ENCODE data around the gene PLA2G3.

Gene PLA2G3

DNA sequence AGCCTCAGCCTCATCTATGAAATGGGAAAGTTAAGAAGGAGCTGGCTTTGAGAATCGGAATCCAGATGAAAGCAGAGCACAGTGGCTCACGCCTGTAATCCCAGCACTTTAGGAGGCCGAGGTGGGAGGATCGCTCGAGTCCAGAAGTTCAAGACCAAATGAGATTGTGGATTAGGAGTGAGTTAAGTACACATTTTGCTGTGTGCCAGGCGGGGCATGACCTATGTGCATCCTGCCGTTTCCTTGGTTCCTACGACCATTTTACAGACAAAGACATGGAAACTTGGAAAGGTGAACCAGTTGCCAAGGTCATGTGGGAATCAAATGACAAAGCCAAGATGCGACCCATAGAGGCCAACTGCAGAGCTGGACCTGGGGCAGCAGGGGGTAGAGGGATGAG lies 4.2 kb downstream of the PLA2G3 start:
- H3K27me3 ChIP-seq (ENCODE audit: control insufficient read depth, insufficient read depth, low read length), result no peaks in the 10 kb centered on the region
- H3K36me3 ChIP-seq (ENCODE audit: control insufficient read depth, insufficient read depth, low read length), result peaks cover 51% of the 10 kb centered on the region
- no peak overlapping the region for H3K4me3 ChIP-seq (ENCODE audit: low read depth, low read length)
- no peaks in the 10 kb centered on the region for H3K9me3 ChIP-seq (ENCODE audit: control insufficient read depth, insufficient read depth, low read depth, low read length)
- H3K4me1 ChIP-seq (ENCODE audit: control insufficient read depth, insufficient read depth, low read length), result peaks cover 20% of the 10 kb centered on the region
- H3K27ac ChIP-seq (ENCODE audit: low read depth, low read length), result no peak overlapping the region
- no peak overlapping the region for H3K9ac ChIP-seq (ENCODE audit: low read length)

DNA sequence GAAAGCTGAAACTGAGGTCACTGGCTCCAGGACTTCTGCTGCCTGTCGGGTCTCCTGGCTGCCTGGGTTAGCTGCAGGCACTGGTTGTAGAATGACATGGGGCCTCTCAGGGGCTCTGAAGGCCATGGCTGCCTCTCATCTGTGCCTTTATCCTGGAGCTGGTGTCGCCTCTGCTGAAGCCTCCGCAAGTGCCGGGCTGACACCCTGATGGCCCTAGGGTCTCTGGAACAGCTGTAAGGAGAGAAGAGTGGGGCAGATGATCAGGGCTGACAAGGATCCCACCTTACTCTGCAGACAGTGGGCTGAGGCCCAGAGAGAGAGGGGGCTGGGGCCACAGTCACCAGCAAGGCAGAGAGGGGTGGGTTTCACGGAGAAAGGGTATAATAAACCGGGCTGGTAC lies 4.6 kb downstream of the PLA2G3 start:
- no peak overlapping the region for H3K27ac ChIP-seq (ENCODE audit: low read depth, low read length)
- peaks cover 17% of the 10 kb centered on the region for H3K4me1 ChIP-seq (ENCODE audit: control insufficient read depth, insufficient read depth, low read length)
- H3K36me3 ChIP-seq (ENCODE audit: control insufficient read depth, insufficient read depth, low read length), result peaks cover 51% of the 10 kb centered on the region
- H3K4me3 ChIP-seq (ENCODE audit: low read depth, low read length), result no peak overlapping the region
- no peaks in the 10 kb centered on the region for H3K9me3 ChIP-seq (ENCODE audit: control insufficient read depth, insufficient read depth, low read depth, low read length)
- no peaks in the 10 kb centered on the region for H3K27me3 ChIP-seq (ENCODE audit: control insufficient read depth, insufficient read depth, low read length)
- no peak overlapping the region for H3K9ac ChIP-seq (ENCODE audit: low read length)

DNA sequence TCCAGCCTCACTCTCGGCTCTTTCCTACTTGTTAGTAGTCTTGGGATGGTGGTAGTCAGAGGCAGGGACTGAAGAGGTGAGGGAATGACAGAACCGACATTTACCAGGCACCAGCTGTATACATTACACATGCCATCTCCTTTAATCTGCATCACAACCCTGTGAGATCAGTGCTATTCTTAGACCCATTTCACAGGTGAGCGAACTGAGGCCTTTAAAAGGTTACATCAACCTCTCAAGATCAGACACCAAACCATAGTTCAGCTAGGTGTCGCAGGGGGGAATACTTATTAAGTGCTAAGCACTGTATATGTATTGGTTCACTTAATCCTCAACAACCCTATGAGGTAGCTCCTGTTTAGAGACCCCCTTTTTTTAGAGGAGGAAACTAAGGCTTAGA lies 5.6 kb downstream of the PLA2G3 start:
- Histone ChIP-seq H3K9ac (ENCODE audit: low read length) (no peak overlapping the region), H3K27me3 (ENCODE audit: control insufficient read depth, insufficient read depth, low read length) (no peaks in the 10 kb centered on the region), H3K4me1 (ENCODE audit: control insufficient read depth, insufficient read depth, low read length) (peaks cover 9% of the 10 kb centered on the region; the same call in 1 of the 2 replicates), H3K4me3 (ENCODE audit: low read depth, low read length) (no peak overlapping the region), H3K36me3 (ENCODE audit: control insufficient read depth, insufficient read depth, low read length) (peaks cover 51% of the 10 kb centered on the region), H3K27ac (ENCODE audit: low read depth, low read length) (no peak overlapping the region), H3K9me3 (ENCODE audit: control insufficient read depth, insufficient read depth, low read depth, low read length) (no peaks in the 10 kb centered on the region)

DNA sequence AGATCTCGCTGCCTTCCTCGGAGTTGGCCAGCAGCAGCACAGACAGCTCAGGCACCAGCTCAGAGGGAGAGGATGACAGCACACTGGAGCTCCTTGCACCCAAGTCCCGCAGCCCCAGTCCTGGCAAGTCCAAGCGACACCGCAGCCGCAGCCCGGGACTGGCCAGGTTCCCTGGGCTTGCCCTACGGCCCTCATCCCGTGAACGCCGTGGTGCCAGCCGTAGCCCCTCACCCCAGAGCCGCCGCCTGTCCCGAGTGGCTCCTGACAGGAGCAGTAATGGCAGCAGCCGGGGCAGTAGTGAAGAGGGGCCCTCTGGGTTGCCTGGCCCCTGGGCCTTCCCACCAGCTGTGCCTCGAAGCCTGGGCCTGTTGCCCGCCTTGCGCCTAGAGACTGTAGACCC lies 6.4 kb downstream of the PLA2G3 start:
- Histone ChIP-seq H3K4me1 (ENCODE audit: control insufficient read depth, insufficient read depth, low read length) (peaks cover 3% of the 10 kb centered on the region; the same call in 1 of the 2 replicates), H3K4me3 (ENCODE audit: low read depth, low read length) (no peak overlapping the region), H3K9ac (ENCODE audit: low read length) (peak overlapping the region; percentile 7), H3K9me3 (ENCODE audit: control insufficient read depth, insufficient read depth, low read depth, low read length) (no peaks in the 10 kb centered on the region), H3K27me3 (ENCODE audit: control insufficient read depth, insufficient read depth, low read length) (no peaks in the 10 kb centered on the region), H3K36me3 (ENCODE audit: control insufficient read depth, insufficient read depth, low read length) (peaks cover 51% of the 10 kb centered on the region), H3K27ac (ENCODE audit: low read depth, low read length) (no peak overlapping the region)

DNA sequence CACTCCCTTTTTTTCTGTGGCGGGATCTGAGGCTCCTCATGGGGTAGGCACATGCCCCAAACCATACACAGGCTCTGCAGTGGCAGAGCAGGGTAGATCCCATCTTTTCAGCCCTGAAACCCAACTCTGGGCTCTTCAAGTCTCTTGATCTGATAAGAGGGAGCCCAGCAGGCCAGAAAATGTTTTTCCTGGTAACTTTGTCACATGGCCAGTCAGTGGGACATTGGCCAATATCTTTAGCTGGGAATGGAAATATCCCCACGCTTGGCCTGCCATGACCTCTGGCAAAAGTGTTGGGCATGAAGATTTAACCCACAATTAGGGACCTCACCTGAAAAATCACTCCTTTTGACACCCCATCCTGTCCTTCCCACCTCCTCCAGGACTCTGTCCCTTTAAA lies 9.4 kb downstream of the PLA2G3 start:
- Histone ChIP-seq H3K4me3 (ENCODE audit: low read depth, low read length) (no peak overlapping the region), H3K9me3 (ENCODE audit: control insufficient read depth, insufficient read depth, low read depth, low read length) (no peaks in the 10 kb centered on the region), H3K36me3 (ENCODE audit: control insufficient read depth, insufficient read depth, low read length) (peaks cover 28% of the 10 kb centered on the region), H3K27me3 (ENCODE audit: control insufficient read depth, insufficient read depth, low read length) (no peaks in the 10 kb centered on the region), H3K4me1 (ENCODE audit: control insufficient read depth, insufficient read depth, low read length) (peaks cover 7% of the 10 kb centered on the region; the same call in 1 of the 2 replicates), H3K27ac (ENCODE audit: low read depth, low read length) (no peak overlapping the region), H3K9ac (ENCODE audit: low read length) (no peak overlapping the region)

DNA sequence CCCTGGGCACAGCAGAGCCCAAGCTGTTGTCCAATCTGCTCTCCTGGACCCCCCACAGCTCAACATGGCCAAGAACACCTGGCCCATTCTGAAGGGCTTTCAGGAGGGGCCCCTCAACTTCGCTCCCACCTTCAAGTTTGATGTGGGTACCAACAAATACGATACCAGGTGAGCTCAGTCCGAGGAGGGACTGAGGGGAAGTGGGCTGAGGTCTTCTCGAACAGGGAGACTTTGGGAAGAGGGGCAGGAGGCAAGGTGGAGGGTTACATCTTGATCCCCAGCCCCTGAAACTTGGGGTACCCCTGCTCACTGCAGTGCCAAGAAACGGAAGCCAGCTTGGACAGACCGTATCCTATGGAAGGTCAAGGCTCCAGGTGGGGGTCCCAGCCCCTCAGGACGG lies 12.2 kb downstream of the PLA2G3 start:
- no peaks in the 10 kb centered on the region for H3K9me3 ChIP-seq (ENCODE audit: control insufficient read depth, insufficient read depth, low read depth, low read length)
- H3K27ac ChIP-seq (ENCODE audit: low read depth, low read length), result no peak overlapping the region
- H3K36me3 ChIP-seq (ENCODE audit: control insufficient read depth, insufficient read depth, low read length), result peaks cover 6% of the 10 kb centered on the region; the same call in 1 of the 2 replicates
- no peaks in the 10 kb centered on the region for H3K27me3 ChIP-seq (ENCODE audit: control insufficient read depth, insufficient read depth, low read length)
- peaks cover 11% of the 10 kb centered on the region for H3K4me1 ChIP-seq (ENCODE audit: control insufficient read depth, insufficient read depth, low read length)
- H3K4me3 ChIP-seq (ENCODE audit: low read depth, low read length), result no peak overlapping the region
- H3K9ac ChIP-seq (ENCODE audit: low read length), result no peak overlapping the region

- no peak overlapping the region for H3K9ac ChIP-seq (ENCODE audit: low read length)
Observed at GRCh38 chr22:31127181-31127772, 13.0 kb downstream of the PLA2G3 start.

DNA sequence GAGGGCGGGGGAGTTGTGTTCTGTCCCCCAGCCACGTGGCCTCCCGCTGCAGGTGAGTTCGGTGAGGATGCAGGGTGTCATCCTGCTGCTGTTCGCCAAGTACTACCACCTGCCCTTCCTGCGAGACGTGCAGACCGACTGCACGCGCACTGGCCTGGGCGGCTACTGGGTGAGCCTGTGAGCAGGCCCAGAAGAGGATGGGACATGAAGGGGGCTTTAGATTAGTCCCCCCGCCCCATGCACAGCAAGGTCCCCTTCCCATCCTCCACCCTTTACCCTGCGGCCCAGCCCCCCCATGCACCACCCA lies 13.5 kb downstream of the PLA2G3 start:
- Histone ChIP-seq H3K9ac (ENCODE audit: low read length) (no peak overlapping the region), H3K36me3 (ENCODE audit: control insufficient read depth, insufficient read depth, low read length) (no peaks in the 10 kb centered on the region), H3K27ac (ENCODE audit: low read depth, low read length) (no peak overlapping the region), H3K27me3 (ENCODE audit: control insufficient read depth, insufficient read depth, low read length) (no peaks in the 10 kb centered on the region), H3K4me3 (ENCODE audit: low read depth, low read length) (no peak overlapping the region), H3K4me1 (ENCODE audit: control insufficient read depth, insufficient read depth, low read length) (peaks cover 21% of the 10 kb centered on the region), H3K9me3 (ENCODE audit: control insufficient read depth, insufficient read depth, low read depth, low read length) (no peaks in the 10 kb centered on the region)

More at GRCh38 chr22:31127181-31127772, 13.0 kb downstream of the PLA2G3 start:
- Histone ChIP-seq H3K4me1 (ENCODE audit: control insufficient read depth, insufficient read depth, low read length) (peaks cover 19% of the 10 kb centered on the region), H3K36me3 (ENCODE audit: control insufficient read depth, insufficient read depth, low read length) (no peaks in the 10 kb centered on the region; the same call in 1 of the 2 replicates), H3K9me3 (ENCODE audit: control insufficient read depth, insufficient read depth, low read depth, low read length) (no peaks in the 10 kb centered on the region), H3K27me3 (ENCODE audit: control insufficient read depth, insufficient read depth, low read length) (no peaks in the 10 kb centered on the region), H3K4me3 (ENCODE audit: low read depth, low read length) (peak overlapping the region; percentile 44; the same call in 1 of the 2 replicates), H3K27ac (ENCODE audit: low read depth, low read length) (no peak overlapping the region)

- Histone ChIP-seq H3K9ac (ENCODE audit: low read length) (no peak overlapping the region), H3K36me3 (ENCODE audit: control insufficient read depth, insufficient read depth, low read length) (no peaks in the 10 kb centered on the region), H3K27me3 (ENCODE audit: control insufficient read depth, insufficient read depth, low read length) (no peaks in the 10 kb centered on the region), H3K4me3 (ENCODE audit: low read depth, low read length) (no peak overlapping the region), H3K9me3 (ENCODE audit: control insufficient read depth, insufficient read depth, low read depth, low read length) (no peaks in the 10 kb centered on the region), H3K4me1 (ENCODE audit: control insufficient read depth, insufficient read depth, low read length) (peaks cover 21% of the 10 kb centered on the region), H3K27ac (ENCODE audit: low read depth, low read length) (no peak overlapping the region)
Observed at GRCh38 chr22:31126128-31126868, 14.0 kb downstream of the PLA2G3 start.

GRCh38 chr22:31125521-31126117 lies 14.7 kb downstream of the PLA2G3 start:
- H3K4me3 ChIP-seq (ENCODE audit: low read depth, low read length), result no peak overlapping the region
- no peaks in the 10 kb centered on the region for H3K9me3 ChIP-seq (ENCODE audit: control insufficient read depth, insufficient read depth, low read depth, low read length)
- no peaks in the 10 kb centered on the region for H3K36me3 ChIP-seq (ENCODE audit: control insufficient read depth, insufficient read depth, low read length)
- H3K27me3 ChIP-seq (ENCODE audit: control insufficient read depth, insufficient read depth, low read length), result no peaks in the 10 kb centered on the region
- H3K27ac ChIP-seq (ENCODE audit: low read depth, low read length), result no peak overlapping the region
- no peak overlapping the region for H3K9ac ChIP-seq (ENCODE audit: low read length)
- H3K4me1 ChIP-seq (ENCODE audit: control insufficient read depth, insufficient read depth, low read length), result peaks cover 21% of the 10 kb centered on the region

DNA sequence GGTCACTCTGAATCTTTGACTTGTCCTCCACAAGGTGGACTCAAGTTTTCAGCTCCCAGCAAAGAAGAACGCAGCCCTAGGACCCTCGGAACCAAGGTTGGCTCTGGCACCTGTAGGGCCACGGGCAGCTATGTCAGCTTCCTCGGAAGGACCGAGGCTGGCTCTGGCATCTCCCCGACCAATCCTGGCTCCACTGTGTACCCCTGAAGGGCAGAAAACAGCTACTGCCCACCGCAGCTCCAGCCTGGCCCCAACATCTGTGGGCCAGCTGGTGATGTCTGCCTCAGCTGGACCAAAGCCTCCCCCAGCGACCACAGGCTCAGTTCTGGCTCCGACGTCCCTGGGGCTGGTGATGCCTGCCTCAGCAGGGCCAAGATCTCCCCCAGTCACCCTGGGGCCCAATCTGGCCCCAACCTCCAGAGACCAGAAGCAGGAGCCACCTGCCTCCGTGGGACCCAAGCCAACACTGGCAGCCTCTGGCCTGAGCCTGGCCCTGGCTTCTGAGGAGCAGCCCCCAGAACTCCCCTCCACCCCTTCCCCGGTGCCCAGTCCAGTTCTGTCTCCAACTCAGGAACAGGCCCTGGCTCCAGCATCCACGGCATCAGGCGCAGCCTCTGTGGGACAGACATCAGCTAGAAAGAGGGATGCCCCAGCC lies 15.4 kb downstream of the PLA2G3 start:
- H3K27ac ChIP-seq (ENCODE audit: low read depth, low read length), result no peak overlapping the region
- no peak overlapping the region for H3K4me3 ChIP-seq (ENCODE audit: low read depth, low read length)
- H3K9ac ChIP-seq (ENCODE audit: low read length), result no peak overlapping the region
- H3K36me3 ChIP-seq (ENCODE audit: control insufficient read depth, insufficient read depth, low read length), result no peaks in the 10 kb centered on the region
- H3K9me3 ChIP-seq (ENCODE audit: control insufficient read depth, insufficient read depth, low read depth, low read length), result no peaks in the 10 kb centered on the region
- H3K4me1 ChIP-seq (ENCODE audit: control insufficient read depth, insufficient read depth, low read length), result peaks cover 21% of the 10 kb centered on the region
- H3K27me3 ChIP-seq (ENCODE audit: control insufficient read depth, insufficient read depth, low read length), result no peaks in the 10 kb centered on the region

Measured in HUES6 (cell line).